GM23248 (cell line): ENCODE data around the gene PLAC8. TPM values are rescaled to one million over a fixed set of nuclear protein-coding genes. Genes with fewer than 3 reads are reported as not detected.

Experiments used
- DNase-seq: peaks from one replicate; pipeline ENCODE4 v3.0.0-alpha.2; 2015
- H2AFZ ChIP-seq: fragments of 200-600 bp; sonication (generic); 2 replicates; pipeline ENCODE4 v1.6.1; 2016; ENCODE audit warnings: antibody characterized with exemption
- H3F3A ChIP-seq: fragments of 200-600 bp; sonication (generic); 2 replicates; pipeline ENCODE4 v1.6.1; 2016; ENCODE audit warnings: mild to moderate bottlenecking, antibody characterized with exemption, mixed run types; ENCODE audit not compliant: insufficient read depth
- H3K27ac ChIP-seq: fragments of 200-600 bp; sonication (generic); 2 replicates; pipeline ENCODE4 v1.5.1; 2016; ENCODE audit warnings: mild to moderate bottlenecking
- H3K27me3 ChIP-seq: fragments of 200-600 bp; sonication (generic); replicated peaks from 2 replicates; pipeline ENCODE4 v1.6.1; 2016; ENCODE audit warnings: mild to moderate bottlenecking; ENCODE audit not compliant: insufficient read depth
- H3K36me3 ChIP-seq: fragments of 200-600 bp; sonication (generic); 2 replicates; pipeline ENCODE4 v1.6.1; 2016; ENCODE audit warnings: low read depth, mild to moderate bottlenecking
- H3K4me1 ChIP-seq: fragments of 200-600 bp; sonication (generic); 2 replicates; pipeline ENCODE4 v1.6.1; 2016; ENCODE audit warnings: mild to moderate bottlenecking; ENCODE audit not compliant: insufficient read depth
- H3K4me2 ChIP-seq: fragments of 200-600 bp; sonication (generic); one replicate; pipeline ENCODE4 v1.6.1; 2016; ENCODE audit warnings: mild to moderate bottlenecking; ENCODE audit not compliant: unreplicated experiment
- H3K4me3 ChIP-seq: fragments of 200-600 bp; sonication (generic); 2 replicates; pipeline ENCODE4 v1.5.1; 2016; ENCODE audit warnings: mild to moderate bottlenecking
- H3K79me2 ChIP-seq: fragments of 200-600 bp; sonication (generic); 2 replicates; pipeline ENCODE4 v1.6.1; 2016; ENCODE audit warnings: mild to moderate bottlenecking; ENCODE audit not compliant: insufficient read depth
- H3K9ac ChIP-seq: fragments of 200-600 bp; sonication (generic); 2 replicates; pipeline ENCODE4 v1.6.1; 2016; ENCODE audit warnings: mild to moderate bottlenecking
- H3K9me2 ChIP-seq: fragments of 200-600 bp; sonication (generic); 2 replicates; pipeline ENCODE4 v1.6.1; 2016; ENCODE audit warnings: mixed run types, mild to moderate bottlenecking, moderate library complexity; ENCODE audit not compliant: insufficient read depth
- H3K9me3 ChIP-seq: fragments of 200-600 bp; sonication (generic); one replicate; pipeline ENCODE4 v1.6.1; 2017; ENCODE audit warnings: low read depth
- H4K20me1 ChIP-seq: fragments of 200-600 bp; sonication (generic); 2 replicates; pipeline ENCODE4 v1.6.0; 2016; ENCODE audit not compliant: insufficient read depth
- EZH2 ChIP-seq: fragments of 200-600 bp; sonication (generic); IDR thresholded peaks from 2 replicates; pipeline ENCODE4 v1.6.1; 2018; ENCODE audit warnings: antibody characterized with exemption, mild to moderate bottlenecking; ENCODE audit not compliant: insufficient read depth, poor library complexity, severe bottlenecking
- EZH2phosphoT487 ChIP-seq: fragments of 200-600 bp; sonication (generic); IDR thresholded peaks from 2 replicates; pipeline ENCODE4 v1.6.1; 2018; ENCODE audit warnings: antibody characterized with exemption, moderate library complexity, mild to moderate bottlenecking, low read depth; ENCODE audit not compliant: insufficient read depth
- WGBS, 2 experiments: methylation state at CpG; one replicate each; pipeline ENCODE4 v1.1.6; 2015 to 2017; ENCODE audit warnings: low lambda C conversion rate in 2 of 2, low coverage in 1 of 2; ENCODE audit errors: missing lambda C conversion rate in 2 of 2; 5-methylcytosine and 5-hydroxymethylcytosine counted together
- in situ Hi-C: fragments of 300-500 bp; cut with MboI; formaldehyde crosslinking; loops from 2 replicates; pipeline ENCODE4 v1.15.0; 2020
- polyA plus RNA-seq: library from polyadenylated mRNA; unstranded; fragments of >200 nt; fragmentation: Nextera tagmentation; extraction: Ambion mirVana; gene quantifications from 2 replicates; pipeline ENCODE4 v1.2.1, GENCODE V29; 2016
- total RNA-seq: library from RNA; depleted of rRNA; stranded (reverse); fragments of >200 nt; shearing (Covaris generic); gene quantifications from 2 replicates; pipeline ENCODE4 v1.2.3, GENCODE V29; 2014

The PLAC8 gene
- total and polyA plus RNA-seq, 2 experiments from 2014 or later: 0.40 TPM; not detected in 1

DNA sequence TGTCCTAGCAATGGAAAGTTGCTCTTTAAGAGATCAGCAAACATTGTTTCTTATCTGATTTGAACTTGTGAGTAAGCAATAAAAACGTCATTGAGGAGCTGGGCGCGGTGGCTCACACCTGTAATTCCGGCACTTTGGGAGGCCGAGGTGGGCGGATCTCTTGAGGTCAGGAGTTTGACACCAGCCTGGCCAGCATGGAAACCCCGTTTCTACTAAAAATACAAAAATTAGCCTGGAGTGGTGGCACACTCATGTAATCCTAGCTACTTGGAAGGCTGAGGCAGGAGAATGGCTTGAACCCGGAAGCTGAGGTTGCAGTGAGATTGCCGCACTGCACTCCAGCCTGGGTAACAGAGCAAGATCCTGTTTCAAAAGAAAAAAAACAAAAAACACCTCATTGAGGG, 11.2 kb upstream of the PLAC8 start:
- no peak overlapping the region for H3K4me2 ChIP-seq
- WGBS, 2 experiments: 75 to 77% methylated on average over 9 of the region's 9 CpGs
- H2AFZ ChIP-seq: no peak overlapping the region
- no peak overlapping the region for H3K4me3 ChIP-seq
- H3K79me2 ChIP-seq: no peaks in the 10 kb centered on the region
- H4K20me1 ChIP-seq: no peaks in the 10 kb centered on the region
- H3F3A ChIP-seq: peaks cover 3% of the 10 kb centered on the region; the same call in 1 of the 2 replicates
- no peaks in the 10 kb centered on the region for H3K9me2 ChIP-seq
- no peaks in the 10 kb centered on the region for H3K36me3 ChIP-seq
- H3K27me3 ChIP-seq: no peaks in the 10 kb centered on the region
- H3K9me3 ChIP-seq: no peaks in the 10 kb centered on the region
- no peak overlapping the region for H3K27ac ChIP-seq
- H3K9ac ChIP-seq: no peak overlapping the region
- TF ChIP-seq EZH2 (no peak), EZH2phosphoT487 (no peak)
- in situ Hi-C loops: no loop called here
- no peak for DNase-seq
- H3K4me1 ChIP-seq: peaks cover 9% of the 10 kb centered on the region

DNA sequence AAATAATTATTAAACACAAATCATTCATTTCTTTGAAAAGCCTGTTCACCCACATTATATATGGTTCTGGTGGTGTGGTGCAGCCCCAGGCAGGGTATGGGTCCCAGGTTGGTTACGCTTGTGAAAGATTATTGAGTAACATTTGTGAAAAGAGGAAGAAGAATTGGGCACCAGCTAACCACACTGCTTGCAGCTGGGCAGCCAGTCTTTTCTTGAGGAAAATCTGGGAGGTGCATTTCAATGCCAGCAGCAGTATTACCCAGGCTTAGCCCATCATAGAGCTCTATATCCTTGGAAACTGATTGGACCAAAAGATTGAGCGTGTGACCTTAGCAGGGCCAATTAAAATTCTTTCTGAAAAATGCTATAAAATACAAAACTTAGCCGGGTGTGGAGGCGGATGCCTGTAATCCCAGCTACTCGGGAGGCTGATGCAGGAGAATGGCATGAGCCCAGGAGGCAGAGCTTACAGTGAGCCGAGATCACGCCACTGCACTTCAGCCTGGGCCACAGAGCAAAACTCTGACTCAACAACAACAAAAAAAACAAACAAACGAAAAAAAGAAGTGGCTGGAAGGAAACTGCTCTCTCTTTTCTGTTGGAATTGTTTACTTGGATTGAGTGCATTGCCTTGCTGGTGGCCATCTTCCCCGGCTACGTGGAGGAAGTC, 9.7 kb upstream of the PLAC8 start:
- TF ChIP-seq EZH2 (no peak), EZH2phosphoT487 (no peak)
- no peaks in the 10 kb centered on the region for H3K36me3 ChIP-seq
- H2AFZ ChIP-seq: no peak overlapping the region
- H3K9me2 ChIP-seq: no peaks in the 10 kb centered on the region
- H3K4me2 ChIP-seq: no peak overlapping the region
- H3K79me2 ChIP-seq: no peaks in the 10 kb centered on the region
- H3K4me1 ChIP-seq: peaks cover 9% of the 10 kb centered on the region
- no peak overlapping the region for H3K9ac ChIP-seq
- no peaks in the 10 kb centered on the region for H3K9me3 ChIP-seq
- no peak for DNase-seq
- no peaks in the 10 kb centered on the region for H4K20me1 ChIP-seq
- H3K27me3 ChIP-seq: no peaks in the 10 kb centered on the region
- WGBS, 2 experiments: 51 to 53% methylated on average over 10 of the region's 10 CpGs
- in situ Hi-C loops: no loop called here
- no peak overlapping the region for H3K4me3 ChIP-seq
- no peak overlapping the region for H3K27ac ChIP-seq
- peaks cover 3% of the 10 kb centered on the region; the same call in 1 of the 2 replicates for H3F3A ChIP-seq

DNA sequence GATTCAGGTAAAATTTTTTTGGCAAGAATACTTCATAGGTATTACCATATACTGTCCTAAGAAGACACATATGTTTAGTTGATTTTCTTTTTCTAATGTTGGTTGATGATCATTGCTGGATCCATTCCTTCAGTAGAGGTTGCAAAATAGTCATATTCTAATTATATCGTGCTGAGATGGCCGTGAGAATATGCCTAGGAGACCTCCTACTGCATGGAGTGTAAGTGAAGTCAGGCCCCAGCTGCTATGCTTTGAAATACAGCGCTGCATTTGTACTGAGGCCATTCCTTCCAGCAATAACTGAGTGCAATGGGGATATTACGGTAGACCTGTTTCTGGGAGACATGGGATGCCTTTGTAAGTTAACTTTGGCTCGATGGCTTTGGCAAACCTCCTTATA, 6.7 kb upstream of the PLAC8 start:
- Histone ChIP-seq H3K27me3 (no peaks in the 10 kb centered on the region), H3K4me3 (no peak overlapping the region), H3K9me2 (no peaks in the 10 kb centered on the region), H2AFZ (no peak overlapping the region), H3K9me3 (no peaks in the 10 kb centered on the region), H3F3A (no peaks in the 10 kb centered on the region), H3K4me1 (no peaks in the 10 kb centered on the region), H3K36me3 (no peaks in the 10 kb centered on the region), H3K27ac (no peak overlapping the region), H3K9ac (no peak overlapping the region), H3K79me2 (no peaks in the 10 kb centered on the region), H3K4me2 (no peak overlapping the region), H4K20me1 (no peaks in the 10 kb centered on the region)
- no peak for DNase-seq
- WGBS, 2 experiments: 68 to 74% methylated on average over 5 of the region's 5 CpGs
- TF ChIP-seq EZH2phosphoT487 (no peak), EZH2 (no peak)
- in situ Hi-C loops: no loop called here

DNA sequence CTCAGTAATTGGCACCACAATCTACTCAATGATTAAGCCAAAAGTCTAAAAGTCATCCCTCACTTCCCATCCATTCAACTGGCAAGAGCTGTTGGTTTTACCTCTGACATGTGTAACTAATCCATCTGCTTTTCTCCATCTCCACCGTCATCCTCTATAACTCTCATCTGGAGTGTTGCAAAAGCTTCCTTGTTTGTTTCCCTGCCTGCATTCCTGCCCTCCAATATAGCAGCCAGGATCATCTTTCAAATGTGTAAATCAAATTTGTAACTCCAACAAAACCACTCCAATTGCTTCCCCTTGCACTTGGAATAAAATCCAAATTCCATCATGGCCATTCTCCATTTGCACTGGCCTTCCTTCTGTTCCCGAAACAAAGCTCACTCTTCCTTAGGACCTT, 4.3 kb upstream of the PLAC8 start:
- Histone ChIP-seq H3K79me2 (no peaks in the 10 kb centered on the region), H2AFZ (no peak overlapping the region), H3K4me2 (no peak overlapping the region), H3K36me3 (no peaks in the 10 kb centered on the region), H3K9ac (no peak overlapping the region), H3K4me3 (no peak overlapping the region), H3K27ac (no peak overlapping the region), H3K27me3 (no peaks in the 10 kb centered on the region), H3K9me3 (no peaks in the 10 kb centered on the region), H3K9me2 (no peaks in the 10 kb centered on the region), H4K20me1 (no peaks in the 10 kb centered on the region), H3F3A (peaks cover 5% of the 10 kb centered on the region; the same call in 1 of the 2 replicates), H3K4me1 (peaks cover 15% of the 10 kb centered on the region)
- 42 to 51% methylated on average over 2 of the region's 2 CpGs for WGBS, 2 experiments
- no peak for TF ChIP-seq EZH2
- TF ChIP-seq EZH2phosphoT487: no peak
- DNase-seq: no peak
- in situ Hi-C loops: no loop called here
